Osteoblast (primary cell): Measurements from ENCODE around the gene CLEC3B. TPM values are rescaled to one million over a fixed set of nuclear protein-coding genes. Genes with fewer than 3 reads are reported as not detected.

Experiments used
- DNase-seq: peaks from one replicate; pipeline ENCODE4 v3.0.0; 2011; ENCODE audit warnings: low spot score, mixed read lengths; ENCODE audit not compliant: insufficient read length; ENCODE audit errors: missing footprints
- H2AFZ ChIP-seq: 2 replicates; pipeline ENCODE4 v1.6.0; 2011; ENCODE audit warnings: mild to moderate bottlenecking, low read length
- H3K27ac ChIP-seq: 2 replicates; pipeline ENCODE4 v1.5.1; 2011; ENCODE audit warnings: mild to moderate bottlenecking, low read depth, low read length, moderate library complexity
- H3K27me3 ChIP-seq: 2 replicates; pipeline ENCODE4 v1.6.0; 2012; ENCODE audit warnings: mild to moderate bottlenecking, control low read depth, inconsistent platforms, low read length, moderate library complexity; ENCODE audit not compliant: insufficient read depth
- H3K36me3 ChIP-seq: 2 replicates; pipeline ENCODE4 v1.5.1; 2011; ENCODE audit warnings: mild to moderate bottlenecking, low read length, control low read depth, moderate library complexity; ENCODE audit not compliant: insufficient read depth
- H3K4me1 ChIP-seq: 2 replicates; pipeline ENCODE4 v1.5.1; 2011; ENCODE audit warnings: mild to moderate bottlenecking, low read length, control low read depth, moderate library complexity; ENCODE audit not compliant: insufficient read depth
- H3K4me2 ChIP-seq: 2 replicates; pipeline ENCODE4 v1.6.0; 2011; ENCODE audit warnings: mild to moderate bottlenecking, low read length; ENCODE audit not compliant: insufficient read depth
- H3K4me3 ChIP-seq: fragments of 200-600 bp; sonication (generic); 3 replicates; pipeline ENCODE4 v1.5.1; 2012; ENCODE audit warnings: mild to moderate bottlenecking, low read length, inconsistent platforms; ENCODE audit not compliant: insufficient read depth
- H3K79me2 ChIP-seq: 2 replicates; pipeline ENCODE4 v1.6.0; 2012; ENCODE audit warnings: mild to moderate bottlenecking, low read length, control low read depth, inconsistent platforms; ENCODE audit not compliant: insufficient read depth
- H3K9me3 ChIP-seq: 2 replicates; pipeline ENCODE4 v1.5.1; 2011; ENCODE audit warnings: low read depth, low read length, control low read depth
- H4K20me1 ChIP-seq: 2 replicates; pipeline ENCODE4 v1.6.0; 2012; ENCODE audit warnings: mild to moderate bottlenecking, low read length, control low read depth; ENCODE audit not compliant: insufficient read depth
- total RNA-seq: library from RNA; depleted of rRNA; stranded (reverse); fragments of >200 nt; gene quantifications from 2 replicates; pipeline ENCODE4 v1.2.3, GENCODE V29; 2012
- TF ChIP-seq, protein P1 (sequence below): IDR thresholded peaks from 2 replicates; pipeline ENCODE4 v1.5.1; 2011; ENCODE audit warnings: mild to moderate bottlenecking, low read depth, low read length, moderate library complexity; ENCODE audit errors: extremely low read depth

The CLEC3B gene
- total RNA-seq, 1 donor, result 48.9 TPM

GRCh38 chr3:45007091-45007490 lies 19.0 kb upstream of the CLEC3B start:
- Histone ChIP-seq H3K4me2 (no peak overlapping the region), H3K36me3 (peaks cover 30% of the 10 kb centered on the region), H3K27me3 (no peaks in the 10 kb centered on the region), H3K4me3 (no peak overlapping the region), H4K20me1 (peaks cover 2% of the 10 kb centered on the region), H2AFZ (no peak overlapping the region), H3K27ac (peak overlapping the region; percentile 75), H3K79me2 (no peaks in the 10 kb centered on the region), H3K4me1 (peaks cover 46% of the 10 kb centered on the region), H3K9me3 (no peaks in the 10 kb centered on the region)
- DNase-seq, result no peak
- TF ChIP-seq, protein P1, sequence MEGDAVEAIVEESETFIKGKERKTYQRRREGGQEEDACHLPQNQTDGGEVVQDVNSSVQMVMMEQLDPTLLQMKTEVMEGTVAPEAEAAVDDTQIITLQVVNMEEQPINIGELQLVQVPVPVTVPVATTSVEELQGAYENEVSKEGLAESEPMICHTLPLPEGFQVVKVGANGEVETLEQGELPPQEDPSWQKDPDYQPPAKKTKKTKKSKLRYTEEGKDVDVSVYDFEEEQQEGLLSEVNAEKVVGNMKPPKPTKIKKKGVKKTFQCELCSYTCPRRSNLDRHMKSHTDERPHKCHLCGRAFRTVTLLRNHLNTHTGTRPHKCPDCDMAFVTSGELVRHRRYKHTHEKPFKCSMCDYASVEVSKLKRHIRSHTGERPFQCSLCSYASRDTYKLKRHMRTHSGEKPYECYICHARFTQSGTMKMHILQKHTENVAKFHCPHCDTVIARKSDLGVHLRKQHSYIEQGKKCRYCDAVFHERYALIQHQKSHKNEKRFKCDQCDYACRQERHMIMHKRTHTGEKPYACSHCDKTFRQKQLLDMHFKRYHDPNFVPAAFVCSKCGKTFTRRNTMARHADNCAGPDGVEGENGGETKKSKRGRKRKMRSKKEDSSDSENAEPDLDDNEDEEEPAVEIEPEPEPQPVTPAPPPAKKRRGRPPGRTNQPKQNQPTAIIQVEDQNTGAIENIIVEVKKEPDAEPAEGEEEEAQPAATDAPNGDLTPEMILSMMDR, result no peak

GRCh38 chr3:45008117-45008516 lies 18.0 kb upstream of the CLEC3B start:
- TF ChIP-seq, protein P1, result no peak
- H3K79me2 ChIP-seq, result no peaks in the 10 kb centered on the region
- DNase-seq, result peak; percentile 93
- H3K36me3 ChIP-seq, result peaks cover 24% of the 10 kb centered on the region
- no peaks in the 10 kb centered on the region for H3K9me3 ChIP-seq
- peak overlapping the region; percentile 75 for H3K27ac ChIP-seq
- no peak overlapping the region for H3K4me3 ChIP-seq
- H3K4me1 ChIP-seq, result peaks cover 56% of the 10 kb centered on the region
- no peaks in the 10 kb centered on the region for H3K27me3 ChIP-seq
- no peak overlapping the region for H2AFZ ChIP-seq
- H3K4me2 ChIP-seq, result peak overlapping the region; percentile 31
- peaks cover 2% of the 10 kb centered on the region for H4K20me1 ChIP-seq

- Histone ChIP-seq H3K27me3 (no peaks in the 10 kb centered on the region), H3K4me3 (no peak overlapping the region), H3K4me1 (peaks cover 57% of the 10 kb centered on the region), H3K27ac (no peak overlapping the region), H3K9me3 (no peaks in the 10 kb centered on the region), H4K20me1 (no peaks in the 10 kb centered on the region), H2AFZ (no peak overlapping the region), H3K4me2 (no peak overlapping the region), H3K36me3 (peaks cover 23% of the 10 kb centered on the region), H3K79me2 (no peaks in the 10 kb centered on the region)
- DNase-seq, result no peak
- TF ChIP-seq, protein P1, result no peak
Measured at GRCh38 chr3:45009868-45010267, 16.2 kb upstream of the CLEC3B start.

- Histone ChIP-seq H3K9me3 (no peaks in the 10 kb centered on the region), H2AFZ (no peak overlapping the region), H3K4me2 (peak overlapping the region; percentile 83), H4K20me1 (no peaks in the 10 kb centered on the region), H3K27me3 (no peaks in the 10 kb centered on the region), H3K36me3 (peaks cover 17% of the 10 kb centered on the region), H3K27ac (peak overlapping the region; percentile 91), H3K4me1 (peaks cover 57% of the 10 kb centered on the region), H3K79me2 (no peaks in the 10 kb centered on the region), H3K4me3 (peak overlapping the region; percentile 34)
- TF ChIP-seq, protein P1, result no peak
- peak; percentile 90 for DNase-seq
Measured at GRCh38 chr3:45010811-45011333, 15.2 kb upstream of the CLEC3B start.
